Endodermal cell (in vitro differentiated cells): ENCODE measurements around the gene TSHZ2. TPM values are rescaled to one million over a fixed set of nuclear protein-coding genes. Genes with fewer than 3 reads are reported as not detected.

ENCODE experiments used
- DNase-seq: peaks from one replicate; pipeline ENCODE4 v3.0.0-alpha.2; 2017
- H3K27ac ChIP-seq: 2 replicates; pipeline ENCODE4 v1.5.1; 2013; ENCODE audit warnings: mild to moderate bottlenecking, low read depth, low read length, moderate library complexity
- H3K27me3 ChIP-seq: 2 replicates; pipeline ENCODE4 v1.6.1; 2013; ENCODE audit warnings: mild to moderate bottlenecking, low read length, moderate library complexity; ENCODE audit not compliant: insufficient read depth, control insufficient read depth, poor library complexity, severe bottlenecking
- H3K36me3 ChIP-seq: 2 replicates; pipeline ENCODE4 v1.7.0; 2013; ENCODE audit warnings: mild to moderate bottlenecking, low read length, moderate library complexity; ENCODE audit not compliant: control insufficient read depth, insufficient read depth
- H3K4me1 ChIP-seq: one replicate; pipeline ENCODE4 v1.7.0; 2013; ENCODE audit warnings: low read length; ENCODE audit not compliant: control insufficient read depth, insufficient read depth
- H3K4me3 ChIP-seq: 2 replicates; pipeline ENCODE4 v1.5.1; 2013; ENCODE audit warnings: mild to moderate bottlenecking, low read length, moderate library complexity
- H3K9ac ChIP-seq: 2 replicates; pipeline ENCODE4 v1.6.1; 2013; ENCODE audit warnings: mild to moderate bottlenecking, low read length, moderate library complexity; ENCODE audit not compliant: poor library complexity, severe bottlenecking; ENCODE audit errors: extremely low read depth
- H3K9me3 ChIP-seq: 2 replicates; pipeline ENCODE4 v1.6.1; 2013; ENCODE audit warnings: mild to moderate bottlenecking, low read length, moderate library complexity; ENCODE audit not compliant: control insufficient read depth
- H3K27ac Mint-ChIP-seq: 2 replicates; pipeline ENCODE4 v1.8.0; 2020; ENCODE audit warnings: mixed read lengths
- H3K27me3 Mint-ChIP-seq: 2 replicates; pipeline ENCODE4 v1.8.0; 2021; ENCODE audit warnings: mild to moderate bottlenecking, mixed read lengths; ENCODE audit not compliant: insufficient read depth
- H3K36me3 Mint-ChIP-seq: 2 replicates; pipeline ENCODE4 v1.8.0; 2020; ENCODE audit warnings: low read depth, mixed read lengths
- H3K4me1 Mint-ChIP-seq: 2 replicates; pipeline ENCODE4 v1.8.0; 2020; ENCODE audit warnings: mixed read lengths
- H3K4me3 Mint-ChIP-seq: 2 replicates; pipeline ENCODE4 v1.8.0; 2020; ENCODE audit warnings: mild to moderate bottlenecking, moderate library complexity, mixed read lengths
- H3K9me3 Mint-ChIP-seq: 2 replicates; pipeline ENCODE4 v1.8.0; 2020; ENCODE audit warnings: mild to moderate bottlenecking, mixed read lengths
- WGBS, 2 experiments: methylation state at CpG; one replicate each; pipeline versions ENCODE4 v1.1.5 to v1.1.7; 2013; ENCODE audit warnings: missing lambda C conversion rate in 2 of 2, mixed read lengths in 1 of 2; ENCODE audit not compliant: insufficient coverage in 1 of 2, insufficient read length in 1 of 2; 5-methylcytosine and 5-hydroxymethylcytosine counted together
- total RNA-seq, 2 donors: library from RNA; stranded (reverse); fragmentation: NEBNext Ultra II Directional in 1 of 2; extraction: Animal tissue kit (Norgen Biotek cat#: 25700) in 1 of 2; gene quantifications; 2 replicates in 1 of 2; 3 replicates in 1 of 2; pipeline ENCODE4 v1.2.1, GENCODE V29; 2021
- TF ChIP-seq, protein P1 (sequence below): fragments of 200-600 bp; sonication (generic); conservative IDR thresholded peaks from 2 replicates; pipeline ENCODE4 v1.5.0; 2021; ENCODE audit warnings: antibody characterized with exemption, mild to moderate bottlenecking

Gene TSHZ2
- total RNA-seq, 2 donors from 2014 or later, result 0.07 to 0.31 TPM

DNA sequence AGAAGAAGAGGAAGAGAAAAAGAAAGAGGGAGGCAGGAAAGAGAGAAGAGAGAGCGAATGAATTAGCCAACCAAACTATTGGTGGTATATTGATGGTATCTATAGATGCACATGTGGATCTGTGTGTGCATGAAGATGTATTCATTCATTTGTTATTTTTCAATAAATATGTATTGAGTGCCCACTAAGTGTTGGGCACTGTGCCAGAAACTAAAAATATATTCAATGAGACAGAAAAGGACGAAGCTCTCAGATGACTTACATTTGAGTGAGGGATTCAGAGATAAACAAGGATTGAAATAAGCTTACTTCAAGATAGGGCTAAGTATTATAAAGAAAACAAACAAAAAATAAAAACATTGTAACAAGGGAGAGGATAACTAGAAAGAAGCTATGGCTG lies 154.9 kb downstream of the TSHZ2 start:
- WGBS, 2 experiments, result 92 to 93% methylated on average over 2 of the region's 2 CpGs

DNA sequence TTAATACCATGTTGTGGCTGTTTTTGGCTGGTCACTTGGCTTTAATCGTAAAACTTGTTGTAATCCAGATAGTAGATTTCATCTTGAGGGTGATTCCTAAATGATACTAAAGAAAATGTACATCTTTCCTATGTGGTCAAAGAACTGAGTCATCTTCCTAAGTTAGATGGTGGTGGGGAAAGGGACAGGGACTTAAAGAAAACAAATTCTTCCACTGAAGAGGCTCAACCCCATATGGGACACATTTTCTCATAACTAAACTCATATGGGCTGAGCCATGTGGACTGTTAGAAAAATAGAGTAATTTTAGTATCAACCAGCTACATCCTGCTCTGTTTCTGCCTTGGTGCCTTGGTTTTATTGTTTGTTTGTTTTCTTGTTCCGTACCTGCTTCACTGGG lies 155.8 kb downstream of the TSHZ2 start:
- Mint-ChIP-seq H3K4me3 (no peak overlapping the region), H3K27ac (no peak overlapping the region), H3K36me3 (no peaks in the 10 kb centered on the region), H3K27me3 (peaks cover 2% of the 10 kb centered on the region), H3K9me3 (no peaks in the 10 kb centered on the region), H3K4me1 (peaks cover under 1% of the 10 kb centered on the region)
- H3K4me3 ChIP-seq, result no peak overlapping the region
- H3K9ac ChIP-seq, result no peak overlapping the region
- no peaks in the 10 kb centered on the region for H3K27me3 ChIP-seq
- H3K36me3 ChIP-seq, result no peaks in the 10 kb centered on the region
- no peak overlapping the region for H3K27ac ChIP-seq
- DNase-seq, result no peak
- TF ChIP-seq, protein P1, sequence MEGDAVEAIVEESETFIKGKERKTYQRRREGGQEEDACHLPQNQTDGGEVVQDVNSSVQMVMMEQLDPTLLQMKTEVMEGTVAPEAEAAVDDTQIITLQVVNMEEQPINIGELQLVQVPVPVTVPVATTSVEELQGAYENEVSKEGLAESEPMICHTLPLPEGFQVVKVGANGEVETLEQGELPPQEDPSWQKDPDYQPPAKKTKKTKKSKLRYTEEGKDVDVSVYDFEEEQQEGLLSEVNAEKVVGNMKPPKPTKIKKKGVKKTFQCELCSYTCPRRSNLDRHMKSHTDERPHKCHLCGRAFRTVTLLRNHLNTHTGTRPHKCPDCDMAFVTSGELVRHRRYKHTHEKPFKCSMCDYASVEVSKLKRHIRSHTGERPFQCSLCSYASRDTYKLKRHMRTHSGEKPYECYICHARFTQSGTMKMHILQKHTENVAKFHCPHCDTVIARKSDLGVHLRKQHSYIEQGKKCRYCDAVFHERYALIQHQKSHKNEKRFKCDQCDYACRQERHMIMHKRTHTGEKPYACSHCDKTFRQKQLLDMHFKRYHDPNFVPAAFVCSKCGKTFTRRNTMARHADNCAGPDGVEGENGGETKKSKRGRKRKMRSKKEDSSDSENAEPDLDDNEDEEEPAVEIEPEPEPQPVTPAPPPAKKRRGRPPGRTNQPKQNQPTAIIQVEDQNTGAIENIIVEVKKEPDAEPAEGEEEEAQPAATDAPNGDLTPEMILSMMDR, result no peak
- 82% methylated on average over 1 of the region's 2 CpGs; no CpG with 5 or more reads in 1 of the 2 experiments for WGBS, 2 experiments
- no peaks in the 10 kb centered on the region for H3K9me3 ChIP-seq
- no peaks in the 10 kb centered on the region for H3K4me1 ChIP-seq

More for the DNA sequence above, 154.9 kb downstream of the TSHZ2 start:
- Mint-ChIP-seq H3K9me3 (no peaks in the 10 kb centered on the region), H3K27me3 (no peaks in the 10 kb centered on the region), H3K36me3 (no peaks in the 10 kb centered on the region), H3K27ac (no peak overlapping the region), H3K4me1 (no peaks in the 10 kb centered on the region), H3K4me3 (no peak overlapping the region)
- TF ChIP-seq, protein P1, result no peak
- no peaks in the 10 kb centered on the region for H3K36me3 ChIP-seq
- no peaks in the 10 kb centered on the region for H3K4me1 ChIP-seq
- no peaks in the 10 kb centered on the region for H3K9me3 ChIP-seq
- H3K27me3 ChIP-seq, result no peaks in the 10 kb centered on the region
- DNase-seq, result no peak
- no peak overlapping the region for H3K27ac ChIP-seq
- H3K4me3 ChIP-seq, result no peak overlapping the region
- no peak overlapping the region for H3K9ac ChIP-seq

DNA sequence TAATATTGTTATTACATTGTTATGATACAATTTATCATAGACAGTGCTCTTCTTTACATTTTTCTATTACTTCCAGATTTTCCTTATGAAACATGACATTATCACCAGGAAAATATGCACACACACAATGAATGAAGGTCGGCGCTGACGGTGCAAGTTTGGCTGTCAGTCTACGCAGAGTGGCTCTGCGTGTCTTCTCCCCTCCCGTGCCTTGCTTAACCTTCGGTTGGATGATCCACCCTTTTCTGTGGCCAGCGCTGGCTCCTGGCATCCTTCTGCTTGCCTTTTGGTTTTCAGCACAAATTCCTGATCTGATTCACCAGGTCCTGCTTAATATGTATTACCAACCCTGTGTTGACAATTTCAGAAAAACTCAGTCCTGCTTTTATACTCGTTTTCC lies 157.4 kb downstream of the TSHZ2 start:
- TF ChIP-seq, protein P1, result no peak
- WGBS, 2 experiments, result 93 to 94% methylated on average over 8 to 9 of the region's 9 CpGs
- no peak for DNase-seq
- peaks cover 2% of the 10 kb centered on the region for H3K27me3 Mint-ChIP-seq
- H3K27me3 ChIP-seq, result no peaks in the 10 kb centered on the region
- no peaks in the 10 kb centered on the region for H3K36me3 Mint-ChIP-seq
- no peaks in the 10 kb centered on the region for H3K36me3 ChIP-seq
- no peak overlapping the region for H3K4me3 ChIP-seq
- no peak overlapping the region for H3K27ac ChIP-seq
- no peak overlapping the region for H3K9ac ChIP-seq
- H3K4me1 Mint-ChIP-seq, result peaks cover 3% of the 10 kb centered on the region
- H3K4me3 Mint-ChIP-seq, result no peak overlapping the region
- no peaks in the 10 kb centered on the region for H3K9me3 ChIP-seq
- no peaks in the 10 kb centered on the region for H3K4me1 ChIP-seq
- H3K9me3 Mint-ChIP-seq, result no peaks in the 10 kb centered on the region
- H3K27ac Mint-ChIP-seq, result no peak overlapping the region
